NCI-H1105 treated with DMSO at 0.1 percent for 48 hours (cell line): ENCODE data around the gene TLE3.

ENCODE experiments used
- DNase-seq: peaks from one replicate; lab custom pipeline; 2025; lab: John Stamatoyannopoulos, UW

TLE3 gene

GRCh38 chr15:70047386-70048197 is 50.1 kb downstream of the TLE3 start:
- DNase-seq = no peak

GRCh38 chr15:70046679-70047369 is 50.9 kb downstream of the TLE3 start:
- DNase-seq = no peak

GRCh38 chr15:70045045-70045444 is 52.7 kb downstream of the TLE3 start:
- no peak for DNase-seq

GRCh38 chr15:70044168-70044567 is 53.5 kb downstream of the TLE3 start:
- DNase-seq = no peak

GRCh38 chr15:70043590-70043989 is 54.1 kb downstream of the TLE3 start:
- no peak for DNase-seq

GRCh38 chr15:70042553-70043214 is 55.0 kb downstream of the TLE3 start:
- DNase-seq = no peak

GRCh38 chr15:70039917-70040316 is 57.8 kb downstream of the TLE3 start:
- no peak for DNase-seq

- no peak for DNase-seq
Observed at GRCh38 chr15:70038730-70039392, 58.9 kb downstream of the TLE3 start.

GRCh38 chr15:70037292-70037640 is 60.5 kb downstream of the TLE3 start:
- DNase-seq = no peak

GRCh38 chr15:70036585-70037291 is 61.0 kb downstream of the TLE3 start:
- peak; percentile 95 for DNase-seq

GRCh38 chr15:70035719-70036077 is 62.0 kb downstream of the TLE3 start:
- no peak for DNase-seq

GRCh38 chr15:70035051-70035718 is 62.5 kb downstream of the TLE3 start:
- no peak for DNase-seq

- DNase-seq = no peak
Observed at GRCh38 chr15:70034596-70034995, 63.1 kb downstream of the TLE3 start.

- DNase-seq = no peak
Observed at GRCh38 chr15:70034141-70034540, 63.6 kb downstream of the TLE3 start.

- peak; percentile 95 for DNase-seq
Observed at GRCh38 chr15:70033529-70034140, 64.1 kb downstream of the TLE3 start.

- DNase-seq = no peak
Observed at GRCh38 chr15:70033109-70033508, 64.6 kb downstream of the TLE3 start.

GRCh38 chr15:70032509-70032908 is 65.2 kb downstream of the TLE3 start:
- no peak for DNase-seq

GRCh38 chr15:70031713-70032112 is 66.0 kb downstream of the TLE3 start:
- no peak for DNase-seq

- no peak for DNase-seq
Observed at GRCh38 chr15:70031261-70031660, 66.5 kb downstream of the TLE3 start.

GRCh38 chr15:70030851-70031250 is 66.9 kb downstream of the TLE3 start:
- no peak for DNase-seq

- DNase-seq = no peak
Observed at GRCh38 chr15:70029297-70029701, 68.4 kb downstream of the TLE3 start.
